HT-29 (cell line): ENCODE data around the gene TEX52. TPM values are rescaled to one million over a fixed set of nuclear protein-coding genes. Genes with fewer than 3 reads are reported as not detected.
"Not testable (repeated sequence)": the region's sequence is repeated elsewhere in the genome, so short reads cannot be mapped to it uniquely, and the experiment has no call there.

Experiments used
- DNase-seq: peaks from one replicate; pipeline ENCODE4 v3.0.0-alpha.2; 2015; ENCODE audit warnings: low spot score
- total RNA-seq: library from RNA; depleted of rRNA; stranded (reverse); fragments of >200 nt; shearing (Covaris generic); gene quantifications from 2 replicates; pipeline ENCODE4 v1.2.3, GENCODE V29; 2014

Gene TEX52
- total RNA-seq, 1 experiment from 2014 or later, result 0.10 TPM

GRCh38 chr12:2868986-2869632, 12.3 kb upstream of the TEX52 start:
- DNase-seq, result not testable (repeated sequence)

GRCh38 chr12:2864198-2864597, 7.4 kb upstream of the TEX52 start:
- DNase-seq, result no peak

GRCh38 chr12:2863402-2863801, 6.6 kb upstream of the TEX52 start:
- not testable (repeated sequence) for DNase-seq

- DNase-seq, result no peak
These were observed 6.0 kb upstream of the TEX52 start for GRCh38 chr12:2862876-2863275.

GRCh38 chr12:2860170-2860569, 3.3 kb upstream of the TEX52 start:
- no peak for DNase-seq

- no peak for DNase-seq
These were observed 2.1 kb upstream of the TEX52 start for GRCh38 chr12:2858944-2859421.

- no peak for DNase-seq
These were observed 1.5 kb upstream of the TEX52 start for GRCh38 chr12:2858334-2858733.

GRCh38 chr12:2857576-2857975, 737 bp upstream of the TEX52 start:
- no peak for DNase-seq

- peak; percentile 47 for DNase-seq
These were observed 788 bp downstream of the TEX52 start for GRCh38 chr12:2856051-2856450.

GRCh38 chr12:2855546-2855945, 1.3 kb downstream of the TEX52 start:
- DNase-seq, result no peak

- peak; percentile 92 for DNase-seq
These were observed 2.0 kb downstream of the TEX52 start for GRCh38 chr12:2854669-2855453.

- peak; percentile 83 for DNase-seq
These were observed 3.2 kb downstream of the TEX52 start for GRCh38 chr12:2853626-2854025.

- no peak for DNase-seq
These were observed 4.9 kb downstream of the TEX52 start for GRCh38 chr12:2851931-2852330.

- no peak for DNase-seq
These were observed 11.6 kb downstream of the TEX52 start for GRCh38 chr12:2845280-2845679.

- DNase-seq, result no peak
These were observed 12.1 kb downstream of the TEX52 start for GRCh38 chr12:2844786-2845185.

GRCh38 chr12:2842948-2843347, 13.9 kb downstream of the TEX52 start:
- DNase-seq, result no peak

- DNase-seq, result no peak
These were observed 15.7 kb downstream of the TEX52 start for GRCh38 chr12:2841056-2841650.

- DNase-seq, result no peak
These were observed 20.3 kb downstream of the TEX52 start for GRCh38 chr12:2836574-2836973.

GRCh38 chr12:2835691-2836403, 21.0 kb downstream of the TEX52 start:
- DNase-seq, result no peak

- DNase-seq, result no peak
These were observed 22.0 kb downstream of the TEX52 start, which contains the start of gene NRIP2 for GRCh38 chr12:2834581-2835491. NRIP2 (minus strand) TSS chr12:2835035; CDS start chr12:2834983, 52 bp downstream.

- no peak for DNase-seq
These were observed 23.0 kb downstream of the TEX52 start for GRCh38 chr12:2833810-2834209.
